ENCODE measurements around the gene ZNF593. TPM values are rescaled to one million over a fixed set of nuclear protein-coding genes. Genes with fewer than 3 reads are reported as not detected.

The ZNF593 gene
- total and polyA plus RNA-seq, 7 donors = 16.3 to 114 (median 37.2) TPM

DNA sequence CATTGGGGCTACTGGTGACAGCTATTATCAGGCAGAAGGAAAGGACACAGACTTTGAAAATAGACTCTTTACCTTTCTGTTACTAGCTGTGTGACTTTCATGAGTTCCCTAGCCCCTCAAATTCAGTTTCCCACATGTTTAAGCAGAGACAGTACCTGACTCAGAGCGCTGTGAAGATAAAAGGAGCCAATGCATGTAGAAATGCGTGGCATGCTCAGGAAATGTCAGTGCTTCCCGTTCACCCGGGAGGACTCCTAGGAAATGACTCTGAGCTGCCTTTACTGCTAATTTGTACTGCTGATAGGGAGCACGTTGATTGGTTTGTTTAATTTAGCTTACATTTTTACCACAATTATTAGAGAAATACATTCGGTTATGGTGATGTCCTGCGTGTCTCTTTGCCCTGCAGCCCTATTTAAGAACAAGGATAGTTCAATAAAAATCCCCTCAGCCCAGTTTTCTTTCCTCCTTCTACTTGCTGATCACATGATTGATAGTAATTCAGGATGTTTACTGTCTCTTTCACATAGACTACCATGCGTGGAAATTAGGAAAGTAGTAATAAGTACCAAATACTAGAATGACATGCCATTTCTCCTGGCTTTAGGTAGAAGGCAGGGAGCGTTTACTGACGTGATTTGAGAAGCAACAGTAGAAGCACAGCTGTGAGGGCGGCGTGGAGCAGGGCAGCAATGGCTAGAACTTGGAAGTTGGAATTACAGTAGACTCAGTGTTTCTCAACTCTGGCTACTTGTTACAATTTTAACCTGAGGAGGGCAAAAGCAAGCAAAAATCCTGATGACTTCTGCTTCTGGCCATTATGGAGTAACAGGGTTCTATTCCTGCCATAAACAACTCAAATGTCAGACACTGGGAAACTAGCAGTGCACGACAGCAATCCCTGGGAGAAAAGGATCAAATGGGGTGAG, 42.2 kb upstream of the ZNF593 start:
- intact Hi-C loops (cut with DNase I) = no loop called here
- Histone ChIP-seq H3K27me3 (no peaks in the 10 kb centered on the region), H3K4me1 (peaks cover 0 to 22% (median 14%) of the 10 kb centered on the region in 4 donors), H3K27ac (peak overlapping the region in 3 of 4 donors; percentile 24 to 50 (median 32)), H3K36me3 (no peaks in the 10 kb centered on the region), H3K4me3 (no peak overlapping the region), H3K9me3 (no peaks in the 10 kb centered on the region)
- DNase-seq = no peak
- WGBS, 2 donors = 12 to 34% methylated on average over 13 of the region's 13 CpGs
- TF ChIP-seq, protein P1, sequence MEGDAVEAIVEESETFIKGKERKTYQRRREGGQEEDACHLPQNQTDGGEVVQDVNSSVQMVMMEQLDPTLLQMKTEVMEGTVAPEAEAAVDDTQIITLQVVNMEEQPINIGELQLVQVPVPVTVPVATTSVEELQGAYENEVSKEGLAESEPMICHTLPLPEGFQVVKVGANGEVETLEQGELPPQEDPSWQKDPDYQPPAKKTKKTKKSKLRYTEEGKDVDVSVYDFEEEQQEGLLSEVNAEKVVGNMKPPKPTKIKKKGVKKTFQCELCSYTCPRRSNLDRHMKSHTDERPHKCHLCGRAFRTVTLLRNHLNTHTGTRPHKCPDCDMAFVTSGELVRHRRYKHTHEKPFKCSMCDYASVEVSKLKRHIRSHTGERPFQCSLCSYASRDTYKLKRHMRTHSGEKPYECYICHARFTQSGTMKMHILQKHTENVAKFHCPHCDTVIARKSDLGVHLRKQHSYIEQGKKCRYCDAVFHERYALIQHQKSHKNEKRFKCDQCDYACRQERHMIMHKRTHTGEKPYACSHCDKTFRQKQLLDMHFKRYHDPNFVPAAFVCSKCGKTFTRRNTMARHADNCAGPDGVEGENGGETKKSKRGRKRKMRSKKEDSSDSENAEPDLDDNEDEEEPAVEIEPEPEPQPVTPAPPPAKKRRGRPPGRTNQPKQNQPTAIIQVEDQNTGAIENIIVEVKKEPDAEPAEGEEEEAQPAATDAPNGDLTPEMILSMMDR (IDR thresholded peaks at IDR 0.05) = no peak
- no peak for TF ChIP-seq POLR2AphosphoS5 (IDR thresholded peaks at IDR 0.05)
- no peak for TF ChIP-seq EP300 (IDR thresholded peaks at IDR 0.05)
- TF ChIP-seq POLR2A (IDR thresholded peaks at IDR 0.05) = no peak

DNA sequence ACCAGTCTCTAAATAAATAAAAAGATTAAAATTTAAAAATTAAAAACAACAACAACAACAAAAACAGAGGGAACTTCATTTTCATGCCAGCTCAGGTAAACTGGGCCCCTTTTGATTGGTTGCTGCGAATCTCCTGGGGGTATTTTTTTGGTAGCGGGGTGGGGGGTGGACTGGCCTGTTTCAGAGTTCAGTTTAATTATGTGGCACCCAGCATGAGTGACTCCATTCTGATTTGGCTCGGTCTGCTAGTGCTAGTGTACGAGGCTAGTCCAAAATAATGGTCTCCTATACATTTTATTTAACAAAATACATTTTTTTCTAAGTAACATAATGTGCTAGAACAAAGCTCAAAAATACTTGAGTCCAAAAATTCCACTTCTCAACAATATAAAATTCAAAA, 39.9 kb upstream of the ZNF593 start:
- intact Hi-C loops (cut with DNase I) = no loop called here
- WGBS, 2 donors = 90 to 95% methylated on average over 4 of the region's 4 CpGs

DNA sequence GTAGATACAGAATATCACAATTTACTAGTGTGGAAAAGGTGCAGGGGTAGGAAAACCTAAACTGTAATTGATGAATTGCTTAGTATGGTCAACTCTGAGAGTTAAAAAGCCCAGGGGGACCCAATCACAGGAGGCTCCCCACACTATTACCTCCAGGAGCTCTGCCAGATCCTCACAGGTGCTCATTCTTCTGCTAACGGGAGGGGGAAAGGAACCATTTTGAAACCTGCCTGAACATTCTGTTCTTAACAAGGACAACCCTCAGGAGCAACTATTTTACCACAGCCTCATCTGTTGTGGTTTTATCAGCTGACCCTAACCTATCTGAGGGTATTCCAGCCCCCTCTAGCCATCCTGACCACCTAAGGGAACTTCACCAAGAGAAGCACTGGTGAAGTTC, 39.0 kb upstream of the ZNF593 start:
- no peak overlapping the region for H3K27ac ChIP-seq
- peaks cover 0 to 11% (median 2%) of the 10 kb centered on the region in 4 donors for H3K4me1 ChIP-seq
- 24 to 69% methylated on average over 1 of the region's 1 CpG for WGBS, 2 donors
- TF ChIP-seq POLR2A (IDR thresholded peaks at IDR 0.05) (no peak), POLR2AphosphoS5 (IDR thresholded peaks at IDR 0.05) (no peak), EP300 (IDR thresholded peaks at IDR 0.05) (no peak)
- TF ChIP-seq, protein P1 (IDR thresholded peaks at IDR 0.05) = no peak
- intact Hi-C loops (cut with DNase I) = no loop called here
- no peaks in the 10 kb centered on the region for H3K27me3 ChIP-seq
- H3K4me3 ChIP-seq = no peak overlapping the region
- H3K36me3 ChIP-seq = no peaks in the 10 kb centered on the region
- no peaks in the 10 kb centered on the region for H3K9me3 ChIP-seq
- DNase-seq = no peak

More for the DNA sequence above, 39.9 kb upstream of the ZNF593 start:
- Histone ChIP-seq H3K36me3 (no peaks in the 10 kb centered on the region), H3K9me3 (no peaks in the 10 kb centered on the region), H3K27me3 (no peaks in the 10 kb centered on the region), H3K4me1 (peaks cover 0 to 11% (median 2%) of the 10 kb centered on the region in 4 donors), H3K27ac (no peak overlapping the region), H3K4me3 (no peak overlapping the region)
- TF ChIP-seq POLR2AphosphoS5 (IDR thresholded peaks at IDR 0.05) (no peak), EP300 (IDR thresholded peaks at IDR 0.05) (no peak), POLR2A (IDR thresholded peaks at IDR 0.05) (no peak)
- TF ChIP-seq, protein P1 (IDR thresholded peaks at IDR 0.05) = no peak
- DNase-seq = no peak

DNA sequence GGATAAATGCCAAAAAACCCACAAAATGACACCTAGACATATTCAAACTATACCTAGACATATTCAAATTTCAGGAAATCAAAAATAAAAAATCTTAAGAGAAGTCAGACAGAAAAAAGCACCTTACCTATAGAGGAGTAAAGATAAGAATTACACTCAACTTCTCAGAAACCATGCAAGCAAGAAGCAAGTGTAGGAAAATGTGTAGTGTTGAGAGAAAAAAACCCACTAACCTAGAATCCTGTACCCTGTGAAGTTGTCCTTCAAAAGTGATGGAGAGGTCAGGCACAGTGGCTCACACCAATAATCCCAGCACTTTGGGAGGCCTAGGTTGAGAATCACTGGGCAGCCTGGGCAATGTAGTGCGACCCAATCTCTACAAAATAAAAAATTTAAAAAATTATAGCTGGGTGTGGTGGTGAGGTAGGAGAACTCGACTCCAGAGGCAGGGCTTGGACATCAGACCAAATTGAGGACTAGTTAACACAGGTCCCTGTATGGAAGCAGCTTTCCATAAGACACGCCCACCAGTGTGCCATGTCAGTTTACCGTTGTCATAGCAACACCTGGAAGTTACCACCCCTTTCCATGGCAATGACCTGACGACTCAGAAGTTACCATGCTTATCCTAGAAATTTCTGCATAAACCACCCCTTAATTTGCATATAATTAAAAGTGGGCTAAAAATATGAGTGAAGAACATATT, 37.4 kb upstream of the ZNF593 start:
- WGBS, 2 donors = 52 to 73% methylated on average over 5 of the region's 5 CpGs
- intact Hi-C loops (cut with DNase I) = no loop called here
- TF ChIP-seq, protein P1 (IDR thresholded peaks at IDR 0.05) = no peak
- TF ChIP-seq POLR2AphosphoS5 (IDR thresholded peaks at IDR 0.05) (no peak), EP300 (IDR thresholded peaks at IDR 0.05) (no peak), POLR2A (IDR thresholded peaks at IDR 0.05) (no peak)
- Histone ChIP-seq H3K9me3 (no peaks in the 10 kb centered on the region), H3K27me3 (no peaks in the 10 kb centered on the region), H3K36me3 (no peaks in the 10 kb centered on the region), H3K4me3 (no peak overlapping the region), H3K27ac (no peak overlapping the region), H3K4me1 (peaks cover 0 to 10% (median 2%) of the 10 kb centered on the region in 4 donors)
- DNase-seq = no peak

Measured in sigmoid colon (tissue), 7 donors.